IPS-18a (cell line): ENCODE results near the gene MAVS.
A peak's percentile ranks its signal among the peaks of the same experiment; 100 is the strongest.

Experiments
- H3K27ac ChIP-seq: one replicate; pipeline ENCODE4 v1.5.1; 2013; ENCODE audit warnings: low read length
- H3K27me3 ChIP-seq: one replicate; pipeline ENCODE4 v1.6.1; 2013; ENCODE audit warnings: mild to moderate bottlenecking, low read length; ENCODE audit not compliant: control insufficient read depth, insufficient read depth
- H3K36me3 ChIP-seq: one replicate; pipeline ENCODE4 v1.6.1; 2013; ENCODE audit warnings: low read depth, low read length; ENCODE audit not compliant: control insufficient read depth
- H3K4me1 ChIP-seq: one replicate; pipeline ENCODE4 v1.6.1; 2013; ENCODE audit warnings: low read depth, low read length; ENCODE audit not compliant: control insufficient read depth
- H3K4me3 ChIP-seq: one replicate; pipeline ENCODE4 v1.5.1; 2013; ENCODE audit warnings: low read length
- H3K9ac ChIP-seq: one replicate; pipeline ENCODE4 v1.6.1; 2013; ENCODE audit warnings: mild to moderate bottlenecking, low read length, moderate library complexity
- H3K9me3 ChIP-seq: one replicate; pipeline ENCODE4 v1.6.1; 2013; ENCODE audit warnings: low read depth, low read length; ENCODE audit not compliant: control insufficient read depth

Gene MAVS

DNA sequence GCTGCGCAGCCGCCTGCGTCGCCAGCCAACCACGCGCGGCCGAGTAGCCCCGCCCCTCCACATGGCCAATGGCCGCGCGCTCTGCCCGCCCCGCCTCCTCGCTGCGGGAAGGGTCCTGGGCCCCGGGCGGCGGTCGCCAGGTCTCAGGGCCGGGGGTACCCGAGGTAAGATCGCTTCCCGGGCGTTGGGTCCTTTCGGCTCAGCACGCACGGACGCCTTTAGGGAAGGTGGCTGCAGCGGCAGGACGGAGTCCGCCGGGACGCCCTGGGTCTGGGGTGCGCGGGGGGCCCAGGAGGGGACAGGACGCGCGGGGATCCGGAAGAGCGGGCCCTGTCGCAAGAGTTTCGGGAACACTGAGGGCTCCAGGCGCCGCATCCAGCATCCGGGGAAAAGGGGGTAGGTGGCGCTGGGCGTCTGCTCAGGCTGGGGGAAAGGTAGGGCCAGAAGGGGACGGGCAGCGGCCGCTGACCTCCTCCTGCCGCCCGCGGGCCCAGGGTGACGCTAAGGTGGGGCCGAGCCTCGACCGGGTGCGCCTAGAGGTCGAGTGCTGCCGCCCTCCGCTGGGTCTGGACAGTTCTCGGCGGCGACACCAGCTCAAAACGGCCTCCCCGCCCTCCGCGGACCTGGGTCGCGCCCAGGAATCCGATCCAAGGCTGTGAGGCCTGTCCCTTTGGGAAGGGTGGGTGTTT, at the start of gene MAVS:
Gene MAVS (plus strand): TSS at position 95 of the 689 bp plus-strand sequence. CDS start 7,791 bp downstream, outside the sequence.
- peak within 1 kb of the TSS; percentile 60 for H3K4me3 ChIP-seq
- H3K9me3 ChIP-seq, result no peaks in the 10 kb centered on the region
- H3K27me3 ChIP-seq, result no peaks in the 10 kb centered on the region
- H3K4me1 ChIP-seq, result peaks cover 3% of the 10 kb centered on the region
- peak within 1 kb of the TSS; percentile 28 for H3K27ac ChIP-seq
- peak within 1 kb of the TSS; percentile 75 for H3K9ac ChIP-seq
- H3K36me3 ChIP-seq, result no peaks in the 10 kb centered on the region

DNA sequence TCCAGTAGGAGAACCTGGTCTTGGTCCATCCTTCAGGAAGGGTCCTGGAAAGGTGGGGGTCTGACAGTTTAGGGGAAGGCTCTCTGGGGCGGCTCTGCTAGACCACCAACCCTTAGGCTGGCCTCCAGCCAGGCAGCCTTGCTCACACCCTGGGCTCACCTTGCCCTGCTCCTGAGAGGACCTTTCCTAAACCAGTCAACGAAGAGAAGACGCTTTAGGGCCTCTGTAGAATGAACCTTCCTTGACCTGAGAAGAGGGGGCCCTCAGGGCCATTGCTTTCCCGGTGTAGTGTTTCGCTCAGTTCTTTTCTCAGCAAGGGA, 49.4 kb upstream of the MAVS start:
- Histone ChIP-seq H3K36me3 (peaks cover 8% of the 10 kb centered on the region), H3K9ac (peak overlapping the region; percentile 50), H3K27ac (no peak overlapping the region)

DNA sequence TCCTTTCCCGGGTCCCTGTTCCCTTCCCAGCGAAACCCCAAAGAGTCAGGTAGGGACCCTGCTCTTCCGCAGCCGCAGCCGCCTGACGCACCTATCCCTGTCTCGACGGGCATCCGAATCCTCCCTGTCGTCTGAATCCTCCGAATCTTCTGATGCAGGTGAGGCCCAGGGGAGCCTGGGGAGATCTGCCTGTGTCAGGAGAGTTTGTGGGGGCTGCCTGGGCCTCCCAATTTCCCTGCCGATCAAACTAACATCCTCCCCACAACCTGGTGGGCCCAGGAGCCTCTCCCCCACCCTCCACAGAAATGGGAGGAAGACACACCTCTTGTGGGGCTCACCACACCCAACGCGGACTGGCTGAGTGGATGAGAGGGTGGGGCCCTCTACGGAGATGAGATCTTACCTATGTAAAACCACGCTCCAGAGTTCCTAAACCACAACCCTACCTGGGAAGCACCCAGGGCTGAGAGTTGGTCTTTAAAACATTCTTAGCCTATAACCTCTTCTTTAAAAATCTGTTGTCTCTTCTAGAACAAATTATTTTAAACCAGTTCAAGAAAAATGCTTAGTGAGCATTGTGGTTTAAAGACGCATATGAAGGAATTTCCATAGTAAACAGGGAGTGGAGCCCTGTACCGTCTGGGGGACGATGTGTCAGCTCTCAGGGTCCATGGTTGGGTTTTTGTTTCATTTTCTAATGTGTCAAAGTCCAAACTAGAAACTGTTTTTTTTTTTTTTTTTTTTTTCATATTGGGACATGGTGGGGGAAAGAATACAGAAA, 48.9 kb upstream of the MAVS start:
- Histone ChIP-seq H3K4me3 (peak overlapping the region; percentile 86), H3K27ac (no peak overlapping the region), H3K9me3 (no peaks in the 10 kb centered on the region), H3K4me1 (peaks cover 34% of the 10 kb centered on the region), H3K36me3 (peaks cover 13% of the 10 kb centered on the region), H3K9ac (no peak overlapping the region), H3K27me3 (no peaks in the 10 kb centered on the region)

More for the DNA sequence above, 49.4 kb upstream of the MAVS start:
- H3K9me3 ChIP-seq, result no peaks in the 10 kb centered on the region
- H3K27me3 ChIP-seq, result no peaks in the 10 kb centered on the region
- H3K4me1 ChIP-seq, result peaks cover 34% of the 10 kb centered on the region
- H3K4me3 ChIP-seq, result peak overlapping the region; percentile 86

DNA sequence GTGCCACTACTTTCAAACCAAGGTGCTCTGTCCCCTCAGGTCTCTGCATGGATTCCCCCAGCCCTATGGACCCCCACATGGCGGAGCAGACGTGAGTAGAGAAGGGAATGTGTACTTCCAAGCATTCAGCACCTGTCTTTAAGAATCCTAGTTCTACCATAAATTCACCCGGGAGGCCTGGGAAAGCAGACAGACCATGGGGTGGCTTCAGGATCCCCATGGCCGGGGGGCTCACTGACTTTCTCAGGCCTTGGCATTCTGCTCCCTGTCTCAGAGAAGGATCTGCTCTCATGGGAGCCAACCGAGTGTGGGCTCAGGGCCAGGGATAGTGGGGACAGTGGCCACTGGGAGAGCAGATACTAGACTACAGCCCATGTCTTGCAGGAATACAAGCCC, 48.3 kb upstream of the MAVS start:
- Histone ChIP-seq H3K27ac (no peak overlapping the region), H3K9me3 (no peaks in the 10 kb centered on the region), H3K4me1 (peaks cover 34% of the 10 kb centered on the region), H3K4me3 (no peak overlapping the region), H3K9ac (no peak overlapping the region), H3K27me3 (no peaks in the 10 kb centered on the region), H3K36me3 (peaks cover 19% of the 10 kb centered on the region)

DNA sequence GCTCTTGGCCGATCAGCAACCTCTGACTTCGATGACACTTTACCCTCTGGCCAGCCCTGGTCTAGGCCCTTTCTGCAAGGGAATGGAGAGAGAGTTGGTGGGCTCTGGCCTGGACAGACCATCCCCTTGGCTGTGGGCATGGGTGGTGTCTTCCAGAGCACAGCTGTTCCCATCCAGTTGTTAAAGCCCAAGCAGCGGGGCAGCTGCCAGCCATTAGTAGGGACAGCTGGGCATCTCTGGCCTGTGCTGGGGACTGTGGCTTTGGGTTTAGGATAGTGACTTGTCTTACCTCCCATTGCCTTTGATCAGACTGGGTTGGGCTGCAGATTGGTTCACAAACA, 47.8 kb upstream of the MAVS start:
- peak overlapping the region; percentile 33 for H3K9ac ChIP-seq
- peak overlapping the region; percentile 72 for H3K27ac ChIP-seq
- H3K27me3 ChIP-seq, result no peaks in the 10 kb centered on the region
- peaks cover 34% of the 10 kb centered on the region for H3K4me1 ChIP-seq
- H3K36me3 ChIP-seq, result peaks cover 23% of the 10 kb centered on the region
- H3K9me3 ChIP-seq, result no peaks in the 10 kb centered on the region
- peak overlapping the region; percentile 28 for H3K4me3 ChIP-seq

DNA sequence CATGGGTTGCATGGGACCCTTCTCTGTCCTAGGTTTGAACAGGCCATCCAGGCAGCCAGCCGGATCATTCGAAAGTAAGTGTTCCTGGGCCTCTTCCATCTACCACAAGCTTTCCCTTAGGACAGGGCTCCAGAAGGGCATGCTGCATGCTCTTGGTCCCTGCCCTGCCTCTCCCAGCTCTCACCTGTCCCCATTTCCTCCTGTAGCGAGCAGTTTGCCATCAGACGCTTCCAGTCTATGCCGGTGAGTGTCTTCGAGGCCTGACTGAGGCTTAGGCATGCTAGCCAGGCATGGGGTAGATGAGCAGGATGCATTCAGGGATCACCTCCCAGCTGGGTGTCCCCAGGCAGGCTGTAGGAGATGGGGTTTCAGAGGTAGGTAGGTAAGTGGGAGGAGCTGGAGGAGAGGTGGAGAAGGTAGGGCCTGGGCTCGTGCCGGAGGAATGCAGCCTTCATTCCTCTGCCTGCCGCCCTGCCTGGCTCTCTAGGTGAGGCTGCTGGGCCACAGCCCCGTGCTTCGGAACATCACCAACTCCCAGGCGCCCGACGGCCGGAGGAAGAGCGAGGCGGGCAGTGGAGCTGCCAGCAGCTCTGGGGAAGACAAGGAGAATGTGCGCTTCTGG, 46.3 kb upstream of the MAVS start:
- peak overlapping the region; percentile 36 for H3K9ac ChIP-seq
- no peaks in the 10 kb centered on the region for H3K27me3 ChIP-seq
- H3K27ac ChIP-seq, result peak overlapping the region; percentile 51
- H3K9me3 ChIP-seq, result no peaks in the 10 kb centered on the region
- H3K4me3 ChIP-seq, result peak overlapping the region; percentile 42
- peaks cover 34% of the 10 kb centered on the region for H3K4me1 ChIP-seq
- H3K36me3 ChIP-seq, result peaks cover 29% of the 10 kb centered on the region

DNA sequence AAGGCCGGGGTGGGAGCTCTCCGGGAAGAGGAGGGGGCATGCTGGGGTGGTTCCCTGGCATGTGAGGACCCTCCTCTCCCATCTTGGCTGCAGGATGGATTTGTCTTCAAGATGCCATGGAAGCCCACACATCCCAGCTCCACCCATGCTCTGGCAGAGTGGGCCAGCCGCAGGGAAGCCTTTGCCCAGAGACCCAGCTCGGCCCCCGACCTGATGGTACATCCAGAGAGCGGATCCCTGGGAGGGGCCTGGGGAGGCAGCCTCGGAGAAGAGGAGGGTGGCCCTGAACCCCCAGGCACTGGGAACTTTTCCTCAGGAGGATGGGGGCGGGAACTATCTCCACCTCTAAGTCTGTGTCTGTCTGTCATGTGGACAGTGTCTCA, 45.8 kb upstream of the MAVS start:
- H3K9me3 ChIP-seq, result no peaks in the 10 kb centered on the region
- no peak overlapping the region for H3K27ac ChIP-seq
- H3K4me3 ChIP-seq, result no peak overlapping the region
- no peak overlapping the region for H3K9ac ChIP-seq
- H3K36me3 ChIP-seq, result peaks cover 29% of the 10 kb centered on the region
- peaks cover 30% of the 10 kb centered on the region for H3K4me1 ChIP-seq
- no peaks in the 10 kb centered on the region for H3K27me3 ChIP-seq

DNA sequence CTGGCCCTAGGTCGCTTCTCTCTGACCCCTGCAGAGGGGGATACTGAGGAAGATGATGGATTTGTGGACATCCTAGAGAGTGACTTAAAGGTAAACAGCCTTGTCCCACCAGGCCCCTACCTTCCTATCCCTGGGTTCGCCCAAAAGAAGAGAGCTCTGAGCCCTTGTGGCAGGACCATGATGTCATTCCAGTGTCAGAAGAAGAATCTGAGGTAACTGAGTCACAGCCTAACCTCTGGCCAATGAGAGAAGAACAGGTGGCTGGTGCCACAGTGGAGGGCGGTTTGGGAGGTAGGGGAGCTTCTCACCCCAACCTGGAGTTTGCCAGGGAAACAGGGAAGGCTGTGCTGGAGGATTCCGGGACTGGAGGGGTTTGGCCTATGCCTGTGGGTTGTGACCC, 45.3 kb upstream of the MAVS start:
- peaks cover 30% of the 10 kb centered on the region for H3K4me1 ChIP-seq
- H3K27me3 ChIP-seq, result no peaks in the 10 kb centered on the region
- no peak overlapping the region for H3K9ac ChIP-seq
- peaks cover 29% of the 10 kb centered on the region for H3K36me3 ChIP-seq
- no peak overlapping the region for H3K27ac ChIP-seq
- H3K4me3 ChIP-seq, result no peak overlapping the region
- H3K9me3 ChIP-seq, result no peaks in the 10 kb centered on the region

DNA sequence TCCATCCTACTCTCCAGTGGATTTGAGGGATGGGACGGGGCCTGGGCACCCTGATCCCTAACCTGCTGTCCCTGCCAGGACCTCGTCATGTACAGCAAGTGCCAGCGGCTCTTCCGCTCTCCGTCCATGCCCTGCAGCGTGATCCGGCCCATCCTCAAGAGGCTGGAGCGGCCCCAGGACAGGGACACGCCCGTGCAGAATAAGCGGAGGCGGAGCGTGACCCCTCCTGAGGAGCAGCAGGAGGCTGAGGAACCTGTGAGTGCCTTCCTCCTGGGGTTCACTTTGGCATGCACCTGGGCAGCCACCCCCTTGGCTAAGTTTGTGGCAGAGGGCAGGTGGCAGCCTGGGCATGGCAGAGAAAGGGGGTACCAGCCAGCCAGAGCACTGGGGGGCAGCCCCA, 44.8 kb upstream of the MAVS start:
- H3K9me3 ChIP-seq, result no peaks in the 10 kb centered on the region

DNA sequence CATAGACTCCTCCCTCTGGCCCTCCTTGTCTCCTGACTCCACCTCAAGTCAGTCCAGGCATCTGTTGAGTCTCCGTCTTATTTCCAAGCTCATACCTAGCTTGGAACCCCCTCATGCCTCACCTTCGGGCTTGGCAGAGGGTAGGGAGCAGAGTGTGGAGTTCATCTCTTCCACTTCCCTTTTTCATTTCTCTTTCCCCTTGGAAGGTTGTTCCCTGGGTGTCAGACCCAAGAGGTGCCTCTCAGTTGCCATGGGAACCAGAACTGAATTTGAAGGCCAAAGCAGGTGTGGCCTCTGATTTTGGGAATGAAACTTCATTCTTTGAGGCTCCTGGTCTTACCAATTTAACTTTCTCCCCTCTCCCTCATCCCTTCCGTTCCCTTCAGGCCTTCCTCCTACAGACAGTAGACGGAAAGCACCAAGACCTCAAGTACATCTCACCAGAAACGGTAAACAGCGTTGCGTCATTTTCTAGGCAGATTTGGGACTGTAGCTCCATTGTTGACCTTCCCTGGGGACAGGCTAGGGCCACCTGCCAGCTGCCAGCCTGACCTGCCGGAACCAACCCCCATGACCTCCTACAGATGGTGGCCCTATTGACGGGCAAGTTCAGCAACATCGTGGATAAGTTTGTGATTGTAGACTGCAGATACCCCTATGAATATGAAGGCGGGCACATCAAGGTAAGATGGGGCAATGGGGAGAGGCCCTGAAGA, 44.0 kb upstream of the MAVS start:
- Histone ChIP-seq H3K4me1 (peaks cover 32% of the 10 kb centered on the region), H3K36me3 (peaks cover 29% of the 10 kb centered on the region), H3K27me3 (no peaks in the 10 kb centered on the region), H3K9me3 (no peaks in the 10 kb centered on the region), H3K9ac (no peak overlapping the region), H3K4me3 (no peak overlapping the region), H3K27ac (no peak overlapping the region)

More for the DNA sequence above, 44.8 kb upstream of the MAVS start:
- Histone ChIP-seq H3K9ac (no peak overlapping the region), H3K36me3 (peaks cover 29% of the 10 kb centered on the region), H3K4me3 (no peak overlapping the region), H3K4me1 (peaks cover 30% of the 10 kb centered on the region), H3K27ac (no peak overlapping the region), H3K27me3 (no peaks in the 10 kb centered on the region)

DNA sequence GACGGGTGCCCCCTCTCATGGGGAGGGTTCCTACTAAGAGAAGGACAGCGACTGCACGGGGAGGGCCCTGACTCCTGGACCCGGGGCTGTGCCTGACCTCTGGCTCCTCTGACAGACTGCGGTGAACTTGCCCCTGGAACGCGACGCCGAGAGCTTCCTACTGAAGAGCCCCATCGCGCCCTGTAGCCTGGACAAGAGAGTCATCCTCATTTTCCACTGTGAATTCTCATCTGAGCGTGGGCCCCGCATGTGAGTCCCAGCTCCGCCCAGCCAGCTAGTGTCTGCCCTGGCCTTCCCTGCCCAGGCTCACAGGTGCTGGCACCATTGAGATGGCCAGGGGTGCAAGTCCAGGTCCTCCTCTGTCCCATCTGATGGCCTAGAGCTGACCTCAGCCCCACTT, 43.3 kb upstream of the MAVS start:
- H3K4me3 ChIP-seq, result no peak overlapping the region
- no peak overlapping the region for H3K9ac ChIP-seq
- H3K36me3 ChIP-seq, result peaks cover 29% of the 10 kb centered on the region
- H3K27ac ChIP-seq, result no peak overlapping the region
- H3K4me1 ChIP-seq, result peaks cover 32% of the 10 kb centered on the region
- H3K9me3 ChIP-seq, result no peaks in the 10 kb centered on the region
- H3K27me3 ChIP-seq, result no peaks in the 10 kb centered on the region
